HL-60 (cell line): ENCODE measurements around the gene AGBL4.

ENCODE experiments used
- GABPA ChIP-seq: IDR thresholded peaks from 2 replicates; pipeline ENCODE4 v1.6.1; 2012; ENCODE audit warnings: low read depth
- POLR2AphosphoS5 ChIP-seq: IDR thresholded peaks from 2 replicates; pipeline ENCODE4 v1.6.1; 2012; ENCODE audit warnings: low read depth
- SPI1 ChIP-seq: IDR thresholded peaks from 2 replicates; pipeline ENCODE4 v1.6.1; 2012; ENCODE audit warnings: low read depth, mild to moderate bottlenecking, borderline replicate concordance
- TF ChIP-seq, protein P1 (sequence below): IDR thresholded peaks from one replicate; pipeline ENCODE4 v1.5.1; 2011; ENCODE audit warnings: low read length, control low read depth, inconsistent platforms; ENCODE audit not compliant: insufficient read depth
- TF ChIP-seq, protein P2 (sequence below): IDR thresholded peaks from 2 replicates; pipeline ENCODE4 v1.6.1; 2012; ENCODE audit warnings: low read depth; ENCODE audit not compliant: insufficient replicate concordance

DNA sequence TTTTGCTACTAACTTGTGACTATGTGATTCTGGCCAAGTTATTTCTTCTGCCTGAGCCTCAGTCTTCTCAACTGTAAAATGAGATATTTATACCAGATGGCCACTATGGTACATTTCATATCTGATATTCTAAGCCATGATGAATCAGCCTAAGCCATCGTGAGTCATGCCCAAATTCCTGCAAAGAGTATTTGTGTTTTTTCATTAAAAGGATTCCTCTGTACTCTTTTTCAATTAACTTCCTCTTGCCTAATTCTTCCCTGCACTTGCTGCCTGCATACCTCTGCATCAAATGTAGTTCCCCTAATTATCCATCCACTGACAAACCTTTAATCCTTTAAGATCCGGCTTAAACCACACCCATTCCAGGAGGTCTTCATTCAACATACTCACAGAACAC is 672.0 kb downstream of the AGBL4 start:
- TF ChIP-seq, protein P1, sequence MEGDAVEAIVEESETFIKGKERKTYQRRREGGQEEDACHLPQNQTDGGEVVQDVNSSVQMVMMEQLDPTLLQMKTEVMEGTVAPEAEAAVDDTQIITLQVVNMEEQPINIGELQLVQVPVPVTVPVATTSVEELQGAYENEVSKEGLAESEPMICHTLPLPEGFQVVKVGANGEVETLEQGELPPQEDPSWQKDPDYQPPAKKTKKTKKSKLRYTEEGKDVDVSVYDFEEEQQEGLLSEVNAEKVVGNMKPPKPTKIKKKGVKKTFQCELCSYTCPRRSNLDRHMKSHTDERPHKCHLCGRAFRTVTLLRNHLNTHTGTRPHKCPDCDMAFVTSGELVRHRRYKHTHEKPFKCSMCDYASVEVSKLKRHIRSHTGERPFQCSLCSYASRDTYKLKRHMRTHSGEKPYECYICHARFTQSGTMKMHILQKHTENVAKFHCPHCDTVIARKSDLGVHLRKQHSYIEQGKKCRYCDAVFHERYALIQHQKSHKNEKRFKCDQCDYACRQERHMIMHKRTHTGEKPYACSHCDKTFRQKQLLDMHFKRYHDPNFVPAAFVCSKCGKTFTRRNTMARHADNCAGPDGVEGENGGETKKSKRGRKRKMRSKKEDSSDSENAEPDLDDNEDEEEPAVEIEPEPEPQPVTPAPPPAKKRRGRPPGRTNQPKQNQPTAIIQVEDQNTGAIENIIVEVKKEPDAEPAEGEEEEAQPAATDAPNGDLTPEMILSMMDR = no peak
- TF ChIP-seq, protein P2, sequence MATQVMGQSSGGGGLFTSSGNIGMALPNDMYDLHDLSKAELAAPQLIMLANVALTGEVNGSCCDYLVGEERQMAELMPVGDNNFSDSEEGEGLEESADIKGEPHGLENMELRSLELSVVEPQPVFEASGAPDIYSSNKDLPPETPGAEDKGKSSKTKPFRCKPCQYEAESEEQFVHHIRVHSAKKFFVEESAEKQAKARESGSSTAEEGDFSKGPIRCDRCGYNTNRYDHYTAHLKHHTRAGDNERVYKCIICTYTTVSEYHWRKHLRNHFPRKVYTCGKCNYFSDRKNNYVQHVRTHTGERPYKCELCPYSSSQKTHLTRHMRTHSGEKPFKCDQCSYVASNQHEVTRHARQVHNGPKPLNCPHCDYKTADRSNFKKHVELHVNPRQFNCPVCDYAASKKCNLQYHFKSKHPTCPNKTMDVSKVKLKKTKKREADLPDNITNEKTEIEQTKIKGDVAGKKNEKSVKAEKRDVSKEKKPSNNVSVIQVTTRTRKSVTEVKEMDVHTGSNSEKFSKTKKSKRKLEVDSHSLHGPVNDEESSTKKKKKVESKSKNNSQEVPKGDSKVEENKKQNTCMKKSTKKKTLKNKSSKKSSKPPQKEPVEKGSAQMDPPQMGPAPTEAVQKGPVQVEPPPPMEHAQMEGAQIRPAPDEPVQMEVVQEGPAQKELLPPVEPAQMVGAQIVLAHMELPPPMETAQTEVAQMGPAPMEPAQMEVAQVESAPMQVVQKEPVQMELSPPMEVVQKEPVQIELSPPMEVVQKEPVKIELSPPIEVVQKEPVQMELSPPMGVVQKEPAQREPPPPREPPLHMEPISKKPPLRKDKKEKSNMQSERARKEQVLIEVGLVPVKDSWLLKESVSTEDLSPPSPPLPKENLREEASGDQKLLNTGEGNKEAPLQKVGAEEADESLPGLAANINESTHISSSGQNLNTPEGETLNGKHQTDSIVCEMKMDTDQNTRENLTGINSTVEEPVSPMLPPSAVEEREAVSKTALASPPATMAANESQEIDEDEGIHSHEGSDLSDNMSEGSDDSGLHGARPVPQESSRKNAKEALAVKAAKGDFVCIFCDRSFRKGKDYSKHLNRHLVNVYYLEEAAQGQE = no peak
- TF ChIP-seq SPI1 = no peak
- TF ChIP-seq POLR2AphosphoS5 = no peak
- TF ChIP-seq GABPA = no peak
